Measurements from ENCODE around the gene LZIC.
A peak's percentile ranks its signal among the peaks of the same experiment; 100 is the strongest.

DNA sequence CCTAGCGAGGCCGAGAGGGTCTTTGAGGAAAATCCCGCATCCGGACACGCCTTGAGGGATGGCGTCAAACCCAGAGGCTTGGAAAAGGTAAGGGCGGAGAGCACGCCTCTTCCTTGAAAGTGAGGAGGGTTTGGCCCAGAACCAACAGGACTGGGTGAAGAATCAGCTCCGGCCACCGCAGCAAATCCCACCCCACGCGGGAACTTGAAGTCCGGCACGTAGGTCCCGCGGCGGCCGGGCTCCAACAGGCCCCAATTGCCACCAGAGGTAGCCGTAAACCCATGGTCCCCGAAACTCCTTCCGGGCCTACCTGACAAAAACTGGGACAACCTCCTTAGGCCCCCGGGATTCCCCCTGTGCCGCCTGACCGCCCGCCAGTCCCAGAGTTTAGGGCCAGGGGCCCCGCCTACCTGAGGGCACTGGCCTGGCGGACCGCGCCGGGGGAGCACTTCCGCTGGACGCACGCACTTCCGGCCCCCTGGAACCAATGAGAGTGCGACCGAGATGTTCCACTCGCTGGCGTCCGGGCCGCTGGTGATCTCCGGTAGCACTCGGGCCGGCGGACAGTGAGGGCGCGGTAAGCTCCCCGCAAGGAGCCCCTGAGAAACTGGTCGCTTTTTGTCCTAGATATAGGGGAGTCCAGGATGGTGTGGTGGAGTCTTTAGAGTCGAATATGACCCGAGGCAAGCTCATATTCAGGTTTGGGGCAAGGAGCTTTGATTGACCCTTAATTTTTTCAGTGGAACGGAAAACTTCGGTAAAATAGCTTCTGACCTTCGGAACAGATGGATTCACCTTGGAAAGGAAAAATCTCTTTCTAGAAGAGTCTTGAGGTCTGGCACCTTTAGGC, at the start of gene LZIC, which contains the start of gene NMNAT1:
- peak in 1 of 5 experiments; percentile 24 for TF ChIP-seq CTCF (IDR thresholded peaks at IDR 0.05 in 4 of 5, conservative IDR thresholded peaks at IDR 0.05 in 1 of 5)
- peak; percentile 88 to 95 for TF ChIP-seq POLR2A (IDR thresholded peaks at IDR 0.05)
